ENCODE measurements around the gene RCE1.

Gene RCE1

GRCh38 chr11:66856496-66857233, 13.4 kb downstream of the RCE1 start, which contains the start of gene LRFN4:
LRFN4 (plus strand) TSS chr11:66857064; CDS start chr11:66857745, 681 bp downstream.
- DNase-seq (ENCODE audit: low read depth), result peak; percentile 54

GRCh38 chr11:66857234-66857926, 14.1 kb downstream of the RCE1 start:
- no peak for DNase-seq (ENCODE audit: low read depth)

GRCh38 chr11:66857927-66858185, 14.6 kb downstream of the RCE1 start:
- DNase-seq (ENCODE audit: low read depth), result no peak

- no peak for DNase-seq (ENCODE audit: low read depth)
Measured at GRCh38 chr11:66858186-66858938, 15.1 kb downstream of the RCE1 start.

- no peak for DNase-seq (ENCODE audit: low read depth)
Measured at GRCh38 chr11:66858939-66859685, 15.9 kb downstream of the RCE1 start.

GRCh38 chr11:66859686-66860448, 16.6 kb downstream of the RCE1 start:
- no peak for DNase-seq (ENCODE audit: low read depth)

GRCh38 chr11:66860449-66860831, 17.2 kb downstream of the RCE1 start:
- no peak for DNase-seq (ENCODE audit: low read depth)

GRCh38 chr11:66861038-66861773, 18.0 kb downstream of the RCE1 start:
- no peak for DNase-seq (ENCODE audit: low read depth)

GRCh38 chr11:66861774-66862558, 18.7 kb downstream of the RCE1 start:
- no peak for DNase-seq (ENCODE audit: low read depth)

GRCh38 chr11:66862559-66863037, 19.4 kb downstream of the RCE1 start:
- no peak for DNase-seq (ENCODE audit: low read depth)

GRCh38 chr11:66863428-66864125, 20.3 kb downstream of the RCE1 start:
- DNase-seq (ENCODE audit: low read depth), result no peak

GRCh38 chr11:66864172-66864901, 21.1 kb downstream of the RCE1 start:
- DNase-seq (ENCODE audit: low read depth), result no peak

GRCh38 chr11:66864924-66865697, 21.9 kb downstream of the RCE1 start:
- DNase-seq (ENCODE audit: low read depth), result no peak

GRCh38 chr11:66866007-66866406, 22.8 kb downstream of the RCE1 start:
- no peak for DNase-seq (ENCODE audit: low read depth)

GRCh38 chr11:66866511-66866986, 23.3 kb downstream of the RCE1 start:
- no peak for DNase-seq (ENCODE audit: low read depth)

GRCh38 chr11:66867425-66868040, 24.3 kb downstream of the RCE1 start:
- no peak for DNase-seq (ENCODE audit: low read depth)

GRCh38 chr11:66868082-66868725, 25.0 kb downstream of the RCE1 start:
- no peak for DNase-seq (ENCODE audit: low read depth)
